PC-9 (cell line): ENCODE results near the gene INTS11. TPM values are rescaled to one million over a fixed set of nuclear protein-coding genes. Genes with fewer than 3 reads are reported as not detected.

ENCODE experiments used
- BruUV-seq: library from RNA; stranded (reverse); fragments of 400-500 nt; replicated peaks from 2 replicates; lab custom pipeline; 2021; lab: Mats Ljungman, UMichigan
- CTCF ChIA-PET: fragments of 300-600 bp; sonication (Branson Sonifier 250); formaldehyde crosslinking; loops from one replicate; lab custom pipeline; 2022; ENCODE audit warnings: antibody characterized with exemption; lab: Charles Lee
- POLR2A ChIA-PET: fragments of 300-600 bp; sonication (Branson Sonifier 250); formaldehyde crosslinking; loops from one replicate; lab custom pipeline; 2022; ENCODE audit warnings: antibody characterized with exemption; ENCODE audit not compliant: unreplicated experiment; lab: Charles Lee
- DNase-seq, 2 experiments: peaks; one replicate each; pipeline versions ENCODE4 v3.0.0 to v3.0.0-alpha.2; 2015 to 2022; ENCODE audit warnings: mixed read lengths in 1 of 2
- H2AFZ ChIP-seq: fragments of 200-600 bp; sonication (generic); 2 replicates; pipeline ENCODE4 v1.8.1; 2017; ENCODE audit warnings: antibody characterized with exemption
- H3F3A ChIP-seq: fragments of 200-600 bp; sonication (generic); 2 replicates; pipeline ENCODE4 v1.8.1; 2017; ENCODE audit warnings: antibody characterized with exemption, mild to moderate bottlenecking, low read depth; ENCODE audit not compliant: insufficient read depth
- H3K27ac ChIP-seq: fragments of 200-600 bp; sonication (generic); 2 replicates; pipeline ENCODE4 v1.6.1; 2016; ENCODE audit warnings: mixed run types
- H3K27me3 ChIP-seq: fragments of 200-600 bp; sonication (generic); 2 replicates; pipeline ENCODE4 v1.6.1; 2016; ENCODE audit warnings: low read depth, mixed run types; ENCODE audit not compliant: insufficient read depth
- H3K36me3 ChIP-seq: fragments of 200-600 bp; sonication (generic); 2 replicates; pipeline ENCODE4 v1.6.1; 2016; ENCODE audit warnings: low read depth, mixed run types
- H3K4me1 ChIP-seq: fragments of 200-600 bp; sonication (generic); replicated peaks from 2 replicates; pipeline ENCODE4 v1.6.1; 2016; ENCODE audit warnings: mixed run types; ENCODE audit not compliant: insufficient read depth
- H3K4me2 ChIP-seq: fragments of 200-600 bp; sonication (generic); 2 replicates; pipeline ENCODE4 v1.6.1; 2017; ENCODE audit warnings: mixed run types
- H3K4me3 ChIP-seq: fragments of 200-600 bp; sonication (generic); 2 replicates; pipeline ENCODE4 v1.6.1; 2016; ENCODE audit warnings: mixed run types
- H3K79me2 ChIP-seq: fragments of 200-600 bp; sonication (generic); 2 replicates; pipeline ENCODE4 v1.6.1; 2017; ENCODE audit warnings: low read depth, mixed run types
- H3K9me2 ChIP-seq: fragments of 200-600 bp; sonication (generic); 2 replicates; pipeline ENCODE4 v1.8.1; 2017; ENCODE audit warnings: mild to moderate bottlenecking; ENCODE audit not compliant: insufficient read depth
- H3K9me3 ChIP-seq: fragments of 200-600 bp; sonication (generic); 2 replicates; pipeline ENCODE4 v1.8.1; 2016; ENCODE audit warnings: low read depth; ENCODE audit not compliant: insufficient read depth
- H4K20me1 ChIP-seq: fragments of 200-600 bp; sonication (generic); 2 replicates; pipeline ENCODE4 v1.8.1; 2017; ENCODE audit not compliant: insufficient read depth
- EZH2 ChIP-seq: fragments of 200-600 bp; sonication (generic); IDR thresholded peaks from 2 replicates; pipeline ENCODE4 v1.8.0; 2017; ENCODE audit warnings: antibody characterized with exemption, low read depth
- intact Hi-C: fragments of 100-400 bp; cut with micrococcal nuclease; formaldehyde crosslinking; loops from one replicate; pipeline ENCODE4 v1.10.0; 2022; ENCODE audit not compliant: unreplicated experiment
- total RNA-seq: library from RNA; stranded (reverse); gene quantifications from 2 replicates; pipeline ENCODE4 v1.2.3, GENCODE V29; 2021
- TF ChIP-seq, protein P1 (sequence below): fragments of 200-600 bp; sonication (generic); conservative IDR thresholded peaks from 2 replicates; pipeline ENCODE4 v1.6.1; 2017; ENCODE audit warnings: mixed run types, antibody characterized with exemption, mild to moderate bottlenecking, moderate library complexity

Gene INTS11
- total RNA-seq, 1 experiment from 2014 or later = 130 TPM

GRCh38 chr1:1352786-1353388 is 28.4 kb upstream of the INTS11 start:
- intact Hi-C loops = no loop called here
- no peaks in the 10 kb centered on the region for H3K9me2 ChIP-seq
- no peak overlapping the region for H3K4me3 ChIP-seq
- ChIA-PET CTCF (no interaction called here), POLR2A (no interaction called here)
- H3K36me3 ChIP-seq = no peaks in the 10 kb centered on the region
- H3K4me2 ChIP-seq = no peak overlapping the region
- no peak overlapping the region for H3K27ac ChIP-seq
- no peak overlapping the region for H2AFZ ChIP-seq
- H3K9me3 ChIP-seq = no peaks in the 10 kb centered on the region
- TF ChIP-seq, protein P1, sequence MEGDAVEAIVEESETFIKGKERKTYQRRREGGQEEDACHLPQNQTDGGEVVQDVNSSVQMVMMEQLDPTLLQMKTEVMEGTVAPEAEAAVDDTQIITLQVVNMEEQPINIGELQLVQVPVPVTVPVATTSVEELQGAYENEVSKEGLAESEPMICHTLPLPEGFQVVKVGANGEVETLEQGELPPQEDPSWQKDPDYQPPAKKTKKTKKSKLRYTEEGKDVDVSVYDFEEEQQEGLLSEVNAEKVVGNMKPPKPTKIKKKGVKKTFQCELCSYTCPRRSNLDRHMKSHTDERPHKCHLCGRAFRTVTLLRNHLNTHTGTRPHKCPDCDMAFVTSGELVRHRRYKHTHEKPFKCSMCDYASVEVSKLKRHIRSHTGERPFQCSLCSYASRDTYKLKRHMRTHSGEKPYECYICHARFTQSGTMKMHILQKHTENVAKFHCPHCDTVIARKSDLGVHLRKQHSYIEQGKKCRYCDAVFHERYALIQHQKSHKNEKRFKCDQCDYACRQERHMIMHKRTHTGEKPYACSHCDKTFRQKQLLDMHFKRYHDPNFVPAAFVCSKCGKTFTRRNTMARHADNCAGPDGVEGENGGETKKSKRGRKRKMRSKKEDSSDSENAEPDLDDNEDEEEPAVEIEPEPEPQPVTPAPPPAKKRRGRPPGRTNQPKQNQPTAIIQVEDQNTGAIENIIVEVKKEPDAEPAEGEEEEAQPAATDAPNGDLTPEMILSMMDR = no peak
- DNase-seq = no peak
- peaks cover 4% of the 10 kb centered on the region for H3K4me1 ChIP-seq
- BruUV-seq = no TSS peak
- H3F3A ChIP-seq = peaks cover 37% of the 10 kb centered on the region
- H3K27me3 ChIP-seq = no peaks in the 10 kb centered on the region
- no peaks in the 10 kb centered on the region for H4K20me1 ChIP-seq
- peaks cover 16% of the 10 kb centered on the region for H3K79me2 ChIP-seq

GRCh38 chr1:1351511-1352427 is 27.3 kb upstream of the INTS11 start:
- Histone ChIP-seq H3K4me1 (peaks cover 11% of the 10 kb centered on the region), H3K79me2 (peaks cover 27% of the 10 kb centered on the region), H3K27me3 (no peaks in the 10 kb centered on the region), H3K4me2 (peak overlapping the region; percentile 46), H3K27ac (no peak overlapping the region), H3K9me3 (no peaks in the 10 kb centered on the region), H4K20me1 (no peaks in the 10 kb centered on the region), H2AFZ (no peak overlapping the region), H3F3A (peaks cover 41% of the 10 kb centered on the region), H3K9me2 (no peaks in the 10 kb centered on the region), H3K36me3 (no peaks in the 10 kb centered on the region), H3K4me3 (no peak overlapping the region)
- intact Hi-C loops = no loop called here
- TSS peak; percentile 60 for BruUV-seq
- no peak for DNase-seq
- ChIA-PET CTCF (interaction anchor here (0.7 kb wide), 1 partner anchor 25 kb away, joined by 5 read pairs; no protein-coding TSS in a partner anchor), POLR2A (interaction anchor here (0.5 kb wide), 1 partner anchor 82 kb away, joined by 7 read pairs; no protein-coding TSS in a partner anchor)
- TF ChIP-seq, protein P1 = no peak
- TF ChIP-seq EZH2 = no peak

- intact Hi-C loops = loop anchor here (5.0 to 10.0 kb wide), 2 partner anchors 77 to 85 kb away; partner anchors contain the start of genes UBE2J2 and VWA1
- peaks cover 62% of the 10 kb centered on the region for H3F3A ChIP-seq
- H3K4me1 ChIP-seq = peaks cover 33% of the 10 kb centered on the region
- CTCF ChIA-PET = no interaction called here
- peak within 1 kb of the TSS; percentile 85 for H3K4me3 ChIP-seq
- H3K27me3 ChIP-seq = no peaks in the 10 kb centered on the region
- DNase-seq = peak in 1 of 2 experiments; percentile 60
- POLR2A ChIA-PET = no interaction called here
- peak within 1 kb of the TSS; percentile 93 for H3K4me2 ChIP-seq
- TF ChIP-seq, protein P1 = peak; percentile 67
- no peak for TF ChIP-seq EZH2
- H3K79me2 ChIP-seq = peaks cover 46% of the 10 kb centered on the region
- H4K20me1 ChIP-seq = no peaks in the 10 kb centered on the region
- no peaks in the 10 kb centered on the region for H3K9me2 ChIP-seq
- H3K36me3 ChIP-seq = no peaks in the 10 kb centered on the region
- no TSS peak for BruUV-seq
- peak within 1 kb of the TSS; percentile 70 for H2AFZ ChIP-seq
- H3K9me3 ChIP-seq = no peaks in the 10 kb centered on the region
- peak within 1 kb of the TSS; percentile 56 for H3K27ac ChIP-seq
Observed at GRCh38 chr1:1349256-1350012, 25.0 kb upstream of the INTS11 start, which contains the start of gene DVL1. DVL1 (minus strand) TSS chr1:1349418; CDS start chr1:1349065, 353 bp downstream.
